Measurements from ENCODE around the gene MEMO1.
"Not testable (repeated sequence)": the region's sequence is repeated elsewhere in the genome, so short reads cannot be mapped to it uniquely, and the experiment has no call there.

MEMO1 gene

GRCh38 chr2:31957354-31958139, 53.3 kb downstream of the MEMO1 start:
- DNase-seq (ENCODE audit: low read depth), result no peak

GRCh38 chr2:31956934-31957333, 53.9 kb downstream of the MEMO1 start:
- not testable (repeated sequence) for DNase-seq (ENCODE audit: low read depth)

GRCh38 chr2:31956312-31956711, 54.5 kb downstream of the MEMO1 start:
- no peak for DNase-seq (ENCODE audit: low read depth)

GRCh38 chr2:31953095-31953494, 57.7 kb downstream of the MEMO1 start:
- not testable (repeated sequence) for DNase-seq (ENCODE audit: low read depth)

- no peak for DNase-seq (ENCODE audit: low read depth)
These were observed 59.8 kb downstream of the MEMO1 start for GRCh38 chr2:31950946-31951562.

- no peak for DNase-seq (ENCODE audit: low read depth)
These were observed 62.9 kb downstream of the MEMO1 start for GRCh38 chr2:31947871-31948270.

- DNase-seq (ENCODE audit: low read depth), result no peak
These were observed 64.0 kb downstream of the MEMO1 start for GRCh38 chr2:31946838-31947237.

- no peak for DNase-seq (ENCODE audit: low read depth)
These were observed 65.3 kb downstream of the MEMO1 start for GRCh38 chr2:31945572-31945935.

- no peak for DNase-seq (ENCODE audit: low read depth)
These were observed 65.8 kb downstream of the MEMO1 start for GRCh38 chr2:31944828-31945571.

GRCh38 chr2:31943636-31944225, 67.1 kb downstream of the MEMO1 start:
- no peak for DNase-seq (ENCODE audit: low read depth)

- DNase-seq (ENCODE audit: low read depth), result no peak
These were observed 69.9 kb downstream of the MEMO1 start for GRCh38 chr2:31940920-31941319.

GRCh38 chr2:31937741-31938140, 73.1 kb downstream of the MEMO1 start:
- no peak for DNase-seq (ENCODE audit: low read depth)

GRCh38 chr2:31935370-31935769, 75.4 kb downstream of the MEMO1 start:
- DNase-seq (ENCODE audit: low read depth), result no peak

GRCh38 chr2:31933066-31933465, 77.7 kb downstream of the MEMO1 start:
- peak; percentile 2 for DNase-seq (ENCODE audit: low read depth)

- no peak for DNase-seq (ENCODE audit: low read depth)
These were observed 78.2 kb downstream of the MEMO1 start for GRCh38 chr2:31932589-31932988.

GRCh38 chr2:31931916-31932315, 78.9 kb downstream of the MEMO1 start:
- no peak for DNase-seq (ENCODE audit: low read depth)

- DNase-seq (ENCODE audit: low read depth), result no peak
These were observed 85.3 kb downstream of the MEMO1 start for GRCh38 chr2:31925517-31925916.

- DNase-seq (ENCODE audit: low read depth), result no peak
These were observed 87.1 kb downstream of the MEMO1 start for GRCh38 chr2:31923662-31924061.

- DNase-seq (ENCODE audit: low read depth), result no peak
These were observed 88.0 kb downstream of the MEMO1 start for GRCh38 chr2:31922542-31923408.

GRCh38 chr2:31920962-31921361, 89.8 kb downstream of the MEMO1 start:
- DNase-seq (ENCODE audit: low read depth), result no peak

GRCh38 chr2:31919499-31919898, 91.3 kb downstream of the MEMO1 start:
- DNase-seq (ENCODE audit: low read depth), result no peak

GRCh38 chr2:31909661-31910060, 101.1 kb downstream of the MEMO1 start:
- DNase-seq (ENCODE audit: low read depth), result no peak

All from activated T-cell treated with anti-CD3 and anti-CD28 coated beads for 24 hours (primary cell).